Activated CD4-positive, alpha-beta T cell treated with anti-CD3 and anti-CD28 coated beads, Interleukin-2, amount 50 U/mL, for 4 hours (primary cell): ENCODE results near the gene KCTD13.
A peak's percentile ranks its signal among the peaks of the same experiment; 100 is the strongest.
"Not testable (repeated sequence)": the region's sequence is repeated elsewhere in the genome, so short reads cannot be mapped to it uniquely, and the experiment has no call there.

Experiments used
- DNase-seq, 2 experiments: peaks; one replicate each; pipeline ENCODE4 v3.0.0-alpha.2; 2020

Gene KCTD13

DNA sequence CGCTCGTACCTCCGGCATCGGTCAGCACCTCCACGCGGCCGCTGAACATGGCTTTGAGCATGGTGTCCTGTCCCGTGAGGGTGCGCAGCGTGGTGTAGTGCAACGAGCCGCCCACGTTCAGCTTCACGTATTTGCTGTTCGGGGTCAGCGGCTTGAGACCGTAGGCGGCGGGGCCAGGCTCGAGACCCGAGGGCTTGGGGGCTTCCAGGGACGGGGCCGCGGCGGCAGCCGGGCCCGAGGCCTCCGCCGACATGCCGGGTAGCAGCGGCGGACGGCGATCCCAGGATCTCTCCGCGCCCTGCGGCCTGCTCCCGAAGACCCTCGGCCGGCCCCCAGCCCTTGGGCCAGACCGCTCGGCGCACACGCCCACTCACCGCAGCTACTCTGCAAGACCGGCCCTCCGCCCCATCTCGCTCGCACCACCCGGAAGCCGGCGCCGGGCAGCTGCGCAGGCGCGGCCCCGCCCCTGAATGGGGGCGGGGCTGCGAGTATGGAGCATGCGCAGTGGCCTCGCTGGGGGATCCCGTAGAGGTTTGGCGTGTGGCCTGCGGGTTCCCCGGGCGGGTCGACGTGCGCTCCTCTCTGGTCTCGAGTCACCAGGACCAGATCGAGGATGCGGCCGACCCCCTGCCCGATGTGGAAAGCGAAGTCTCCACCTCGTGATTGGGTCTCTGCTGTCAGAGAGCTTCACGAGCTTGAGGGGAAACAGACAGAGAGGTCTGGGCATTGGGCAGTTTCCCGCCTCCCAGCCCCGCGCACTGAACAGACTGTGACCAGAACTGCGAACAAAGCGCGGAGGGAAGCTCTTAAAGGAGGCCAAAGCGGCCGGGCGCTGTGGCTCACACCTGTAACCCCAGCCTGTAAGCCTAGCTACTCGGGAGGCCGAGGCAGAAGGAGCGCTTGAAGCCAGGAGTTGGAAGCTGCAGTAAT is at the start of gene KCTD13:
Gene KCTD13 (minus strand): TSS at position 446 of the 930 bp plus-strand sequence. CDS start 193 bp downstream, at position 253.
- peak; percentile 76 to 78 for DNase-seq

DNA sequence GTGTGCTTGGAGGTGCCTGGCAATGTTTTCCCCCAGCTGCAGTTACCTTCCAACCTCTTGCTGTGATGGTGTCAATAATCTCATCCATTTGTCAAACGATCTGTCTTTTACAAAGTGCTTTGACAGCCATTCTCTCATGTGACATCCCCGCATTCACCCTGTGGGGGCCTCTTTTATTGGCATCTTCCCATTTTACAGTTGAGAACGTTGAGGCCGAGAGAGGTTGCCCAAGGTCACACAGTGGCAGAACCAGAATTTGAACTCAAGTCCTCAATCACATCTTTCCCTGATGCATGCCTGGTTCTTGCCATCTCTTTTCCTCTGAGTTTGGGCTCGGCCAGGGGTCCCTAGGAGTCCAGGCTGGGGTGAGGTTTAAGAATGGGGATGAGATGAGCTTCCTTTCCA is 49.1 kb upstream of the KCTD13 start:
- DNase-seq: no peak

GRCh38 chr16:29974291-29975133 is 48.5 kb upstream of the KCTD13 start:
- no peak for DNase-seq

GRCh38 chr16:29973384-29974246 is 47.6 kb upstream of the KCTD13 start, which contains the start of gene TAOK2:
TAOK2 (plus strand) TSS chr16:29973868; CDS start chr16:29977773, 3,905 bp downstream.
- peak; percentile 82 to 86 for DNase-seq

- no peak for DNase-seq
These were observed 47.0 kb upstream of the KCTD13 start for GRCh38 chr16:29972992-29973383.

DNA sequence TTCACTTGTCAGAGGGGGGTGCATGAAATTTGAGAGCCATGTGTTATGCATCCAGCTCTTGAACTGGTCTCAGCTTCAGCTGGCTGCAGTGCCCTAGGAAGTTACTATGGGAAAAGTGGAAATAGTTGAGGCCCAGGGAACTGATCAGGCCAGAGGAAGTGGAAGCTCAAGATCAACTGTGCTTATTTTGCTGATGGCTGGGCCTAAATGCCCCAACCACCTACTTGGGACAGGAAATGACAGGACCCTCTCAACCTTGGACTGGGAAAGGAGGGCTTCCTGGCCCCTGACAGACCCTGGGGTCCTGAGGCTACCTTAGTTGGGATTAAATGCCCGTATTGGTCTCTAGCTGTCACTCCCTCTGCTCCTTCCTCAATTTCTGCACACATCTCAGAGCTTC is 46.5 kb upstream of the KCTD13 start:
- no peak for DNase-seq

DNA sequence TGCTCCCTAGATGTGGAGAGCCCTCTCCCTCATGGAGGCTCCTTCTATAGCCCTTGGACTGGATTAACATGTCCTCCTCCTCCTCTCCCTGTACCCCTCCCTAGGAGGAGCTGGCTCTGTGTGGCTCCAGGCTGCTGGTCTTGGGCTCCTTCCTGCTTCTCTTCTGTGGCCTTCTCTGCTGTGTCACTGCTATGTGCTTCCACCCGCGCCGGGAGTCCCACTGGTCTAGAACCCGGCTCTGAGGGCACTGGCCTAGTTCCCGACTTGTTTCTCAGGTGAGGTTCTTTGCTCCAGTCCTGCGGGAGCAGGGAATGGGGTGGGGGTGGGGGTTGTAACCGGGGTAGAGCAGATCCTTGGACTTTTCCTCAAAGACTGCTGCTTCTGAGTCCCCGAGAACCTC is 45.3 kb upstream of the KCTD13 start:
- no peak for DNase-seq

DNA sequence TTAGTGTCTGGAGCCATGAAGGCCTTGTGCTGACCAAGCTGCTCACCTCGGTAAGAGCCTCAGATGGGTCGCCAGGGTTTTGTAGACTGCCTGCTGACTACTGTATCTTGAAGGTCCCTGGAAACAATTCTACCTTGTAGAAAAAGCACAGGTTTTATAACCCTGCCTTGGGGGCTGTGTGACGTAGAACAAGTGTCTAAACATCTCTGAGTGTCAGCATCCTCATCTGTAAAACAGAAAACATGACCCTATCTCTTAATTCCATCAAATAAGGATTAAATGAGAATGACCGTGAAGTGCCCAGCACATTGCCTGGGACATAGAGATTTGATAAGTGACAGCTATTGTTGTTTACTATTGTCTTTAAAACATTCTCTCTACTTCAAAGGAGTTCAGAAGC is 42.2 kb upstream of the KCTD13 start:
- DNase-seq: no peak

DNA sequence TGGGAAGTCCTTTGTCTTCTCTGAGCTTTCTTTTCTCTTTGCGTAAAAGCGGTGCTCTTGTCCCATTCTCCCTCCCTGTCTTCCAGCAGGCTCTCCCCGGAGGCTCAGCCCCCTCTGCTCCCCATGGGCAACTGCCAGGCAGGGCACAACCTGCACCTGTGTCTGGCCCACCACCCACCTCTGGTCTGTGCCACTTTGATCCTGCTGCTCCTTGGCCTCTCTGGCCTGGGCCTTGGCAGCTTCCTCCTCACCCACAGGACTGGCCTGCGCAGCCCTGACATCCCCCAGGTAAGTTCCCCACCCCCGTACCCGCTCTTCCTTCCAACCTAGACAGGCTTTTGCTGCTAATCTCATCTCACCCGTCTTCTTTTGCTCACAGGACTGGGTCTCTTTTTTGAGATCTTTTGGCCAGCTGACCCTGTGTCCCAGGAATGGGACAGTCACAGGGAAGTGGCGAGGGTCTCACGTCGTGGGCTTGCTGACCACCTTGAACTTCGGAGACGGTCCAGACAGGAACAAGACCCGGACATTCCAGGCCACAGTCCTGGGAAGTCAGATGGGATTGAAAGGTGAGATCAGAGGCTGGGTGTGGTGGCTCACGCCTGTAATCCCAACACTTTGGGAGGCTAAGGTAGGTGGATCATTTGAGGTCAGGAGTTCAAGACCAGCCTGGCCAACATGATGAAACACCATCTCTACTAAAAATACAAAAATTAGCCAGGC is 37.2 kb upstream of the KCTD13 start:
- DNase-seq: no peak

- no peak for DNase-seq
These were observed 36.4 kb upstream of the KCTD13 start for GRCh38 chr16:29962344-29962994.

DNA sequence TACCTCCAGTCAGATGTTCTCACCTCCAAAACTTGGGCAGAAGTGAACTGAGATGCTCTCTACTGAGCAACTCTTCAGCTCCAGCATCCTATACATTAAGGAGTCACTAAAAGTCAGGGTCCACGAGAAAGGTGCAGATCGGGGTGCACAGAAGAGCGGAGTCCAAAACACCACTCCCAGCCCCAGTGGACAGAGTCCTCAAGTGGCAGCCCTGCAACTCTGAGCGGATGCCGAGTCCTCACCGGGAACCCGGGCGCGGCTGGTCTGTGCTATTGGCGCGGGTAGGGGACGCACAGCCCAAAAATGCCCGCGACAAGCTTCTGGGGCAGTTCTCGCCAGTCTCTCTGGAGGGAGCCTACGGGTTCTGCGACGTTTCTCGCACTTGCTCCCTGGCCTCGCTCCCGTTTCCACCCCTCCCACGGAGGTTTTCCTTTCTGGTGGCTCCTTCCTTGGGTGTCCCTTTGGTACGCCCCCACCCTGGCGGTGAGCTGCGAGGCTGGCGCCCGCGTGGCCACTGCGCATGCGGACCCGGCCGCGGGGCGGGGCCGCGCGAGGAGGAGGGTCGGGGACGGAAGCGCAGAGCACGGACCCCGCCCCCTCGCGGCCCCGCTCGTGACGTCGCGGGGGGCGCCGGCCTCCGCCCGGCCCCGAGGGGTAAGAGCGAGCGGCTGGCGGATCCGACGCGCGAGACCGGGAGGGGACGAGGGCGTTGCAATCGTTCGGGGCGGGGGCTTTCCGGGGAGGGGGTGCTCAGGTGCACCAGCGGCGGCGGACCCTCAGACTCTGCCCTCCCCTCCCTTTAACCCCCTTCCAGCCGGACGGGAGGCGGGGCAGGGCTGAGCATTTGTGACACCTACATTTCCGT is 35.7 kb upstream of the KCTD13 start, which contains the start of gene TMEM219:
Gene TMEM219 (plus strand): TSS at position 601 of the 865 bp plus-strand sequence. CDS start 1,065 bp downstream, outside the sequence.
- DNase-seq: peak; percentile 86 to 87

- no peak for DNase-seq
These were observed 35.1 kb upstream of the KCTD13 start for GRCh38 chr16:29961127-29961478.

DNA sequence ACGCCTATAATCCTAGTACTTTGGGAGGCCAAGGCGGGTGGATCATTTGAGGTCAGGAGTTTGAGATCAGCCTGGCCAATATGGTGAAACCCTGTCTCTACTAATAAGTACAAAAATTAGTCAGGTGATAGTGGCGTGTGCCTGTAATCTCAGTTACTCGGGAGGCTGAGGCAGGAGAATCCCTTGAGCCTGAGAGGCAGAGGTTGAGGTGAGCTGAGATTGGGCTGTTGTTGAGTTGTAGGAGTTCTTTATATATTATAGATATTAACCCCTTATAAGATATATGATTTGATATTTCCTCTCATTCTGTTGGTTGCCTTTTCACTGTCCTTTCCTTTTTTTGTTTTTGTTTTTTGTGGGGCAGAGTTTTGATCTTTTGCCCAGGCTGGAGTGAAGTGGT is 33.8 kb upstream of the KCTD13 start:
- not testable (repeated sequence) for DNase-seq

GRCh38 chr16:29959293-29959692 is 33.3 kb upstream of the KCTD13 start:
- DNase-seq: no peak

GRCh38 chr16:29958756-29959155 is 32.7 kb upstream of the KCTD13 start:
- DNase-seq: no peak

GRCh38 chr16:29951625-29952365 is 25.8 kb upstream of the KCTD13 start:
- no peak for DNase-seq

DNA sequence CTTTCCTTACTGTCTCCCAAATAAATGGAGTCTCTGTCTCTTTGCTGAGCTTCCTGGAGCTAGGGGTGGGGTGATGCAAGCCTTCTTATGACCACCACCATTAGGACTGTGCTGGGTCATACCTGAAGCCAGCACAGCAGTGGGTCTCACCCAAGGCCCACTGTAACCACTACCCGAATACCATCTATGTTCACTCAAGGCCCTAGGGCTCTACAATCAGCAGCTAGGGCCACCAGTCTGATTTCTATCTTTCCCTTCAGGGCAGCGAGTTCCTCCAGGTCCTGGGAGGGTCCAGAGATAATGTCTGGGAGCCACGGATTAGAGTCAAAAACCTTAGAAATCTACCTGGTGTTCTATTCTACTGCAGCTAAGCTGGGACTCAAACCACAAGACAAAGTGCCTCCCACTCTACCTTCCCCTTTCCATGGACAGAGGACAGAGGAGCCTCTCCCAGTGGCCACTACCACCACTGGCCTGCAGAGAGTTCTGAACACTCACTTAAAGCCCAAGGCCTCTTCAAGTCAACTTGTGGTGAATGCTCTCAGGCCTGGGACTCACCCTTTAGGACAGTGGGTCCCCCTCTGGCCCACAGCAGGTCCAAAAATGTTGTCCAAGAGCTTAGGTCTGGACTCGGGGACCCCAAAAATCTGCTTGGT is 24.9 kb upstream of the KCTD13 start:
- DNase-seq: no peak

DNA sequence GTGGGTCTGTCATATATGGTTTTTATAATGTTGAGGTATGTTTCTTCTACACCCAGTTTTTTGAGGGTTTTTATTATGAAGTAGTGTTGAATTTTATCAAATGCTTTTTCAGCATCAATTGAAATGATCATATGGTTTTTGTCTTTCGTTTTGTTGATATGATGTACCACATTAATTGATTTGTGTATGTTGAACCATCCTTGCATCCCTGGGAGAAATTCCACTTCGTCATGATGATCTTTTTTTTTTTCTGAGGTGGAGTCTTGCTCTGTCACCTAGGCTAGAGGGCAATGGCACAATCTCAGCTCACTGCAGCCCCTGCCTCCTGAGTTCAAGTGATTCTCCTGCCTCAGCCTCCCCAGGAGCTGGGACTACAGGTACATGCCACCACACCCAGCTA is 21.9 kb upstream of the KCTD13 start:
- no peak for DNase-seq
